ENCODE results near the gene KLK5. TPM values are rescaled to one million over a fixed set of nuclear protein-coding genes. Genes with fewer than 3 reads are reported as not detected.

KLK5 gene
- total RNA-seq, 1 experiment from 2014 or later, result not detected

- Histone ChIP-seq H3K27me3 (ENCODE audit: insufficient read depth, low read length) (no peaks in the 10 kb centered on the region), H3K9ac (ENCODE audit: extremely low read depth, insufficient read length, low read length) (no peak overlapping the region), H3K18ac (ENCODE audit: insufficient read length, low read depth, low read length) (no peak overlapping the region), H2BK5ac (ENCODE audit: insufficient read length, low read length) (no peak overlapping the region), H3K27ac (ENCODE audit: insufficient read length, low read depth, low read length) (no peak overlapping the region), H3T11ph (ENCODE audit: low read length) (no peak overlapping the region), H3K23me2 (ENCODE audit: insufficient read length, low read depth, low read length, poor library complexity, severe bottlenecking) (no peaks in the 10 kb centered on the region), H3K4me2 (ENCODE audit: insufficient read depth, insufficient read length, low read length) (no peak overlapping the region), H3K56ac (ENCODE audit: insufficient read length, low read depth, low read length) (no peak overlapping the region), H2AK5ac (ENCODE audit: insufficient read length, low read length) (no peak overlapping the region), H3K23ac (ENCODE audit: insufficient read length, low read depth, low read length) (no peak overlapping the region), H3K4ac (ENCODE audit: low read depth, low read length) (no peak overlapping the region), H3K9me3 (ENCODE audit: control insufficient read depth, low read depth, low read length) (no peaks in the 10 kb centered on the region), H4K8ac (replicated peaks; ENCODE audit: insufficient read length, low read depth, low read length) (no peak overlapping the region), H2BK15ac (ENCODE audit: low read depth, low read length) (no peak overlapping the region), H4K5ac (ENCODE audit: insufficient read length, low read depth, low read length) (no peak overlapping the region), H3K79me2 (ENCODE audit: insufficient read depth, low read length) (no peaks in the 10 kb centered on the region), H3K79me1 (ENCODE audit: insufficient read depth, low read depth, low read length, poor library complexity, severe bottlenecking) (no peaks in the 10 kb centered on the region), H4K20me1 (ENCODE audit: control insufficient read depth, insufficient read depth, insufficient read length) (no peaks in the 10 kb centered on the region), H3K14ac (ENCODE audit: insufficient read depth, low read length) (no peak overlapping the region), H2BK20ac (ENCODE audit: low read depth, low read length, poor library complexity, severe bottlenecking) (no peak overlapping the region), H2BK12ac (ENCODE audit: insufficient read length, low read depth, low read length) (no peak overlapping the region), H2AFZ (ENCODE audit: low read length) (no peak overlapping the region), H3K4me1 (ENCODE audit: insufficient read depth, low read length) (no peaks in the 10 kb centered on the region; the same call in 1 of the 2 replicates), H2BK120ac (ENCODE audit: low read depth, low read length, poor library complexity, severe bottlenecking) (no peak overlapping the region), H4K91ac (ENCODE audit: insufficient read length, low read depth, low read length) (no peak overlapping the region)
- H3K9me3 Mint-ChIP-seq, result peaks cover 0 to 2% of the 10 kb centered on the region in 2 experiments; a peak in 1 of 5 replicates
- no peak overlapping the region for H3K27ac Mint-ChIP-seq
- peaks cover 38% of the 10 kb centered on the region for H3K27me3 Mint-ChIP-seq (ENCODE audit: low read depth)
- H3K36me3 Mint-ChIP-seq (ENCODE audit: insufficient read depth in 1 of 3, low read depth in 3 of 3), result no peaks in the 10 kb centered on the region
- H3K4me1 Mint-ChIP-seq, result peaks cover 4 to 6% of the 10 kb centered on the region in 2 experiments
- H3K4me3 Mint-ChIP-seq, result no peak overlapping the region
- TF ChIP-seq, protein P1, sequence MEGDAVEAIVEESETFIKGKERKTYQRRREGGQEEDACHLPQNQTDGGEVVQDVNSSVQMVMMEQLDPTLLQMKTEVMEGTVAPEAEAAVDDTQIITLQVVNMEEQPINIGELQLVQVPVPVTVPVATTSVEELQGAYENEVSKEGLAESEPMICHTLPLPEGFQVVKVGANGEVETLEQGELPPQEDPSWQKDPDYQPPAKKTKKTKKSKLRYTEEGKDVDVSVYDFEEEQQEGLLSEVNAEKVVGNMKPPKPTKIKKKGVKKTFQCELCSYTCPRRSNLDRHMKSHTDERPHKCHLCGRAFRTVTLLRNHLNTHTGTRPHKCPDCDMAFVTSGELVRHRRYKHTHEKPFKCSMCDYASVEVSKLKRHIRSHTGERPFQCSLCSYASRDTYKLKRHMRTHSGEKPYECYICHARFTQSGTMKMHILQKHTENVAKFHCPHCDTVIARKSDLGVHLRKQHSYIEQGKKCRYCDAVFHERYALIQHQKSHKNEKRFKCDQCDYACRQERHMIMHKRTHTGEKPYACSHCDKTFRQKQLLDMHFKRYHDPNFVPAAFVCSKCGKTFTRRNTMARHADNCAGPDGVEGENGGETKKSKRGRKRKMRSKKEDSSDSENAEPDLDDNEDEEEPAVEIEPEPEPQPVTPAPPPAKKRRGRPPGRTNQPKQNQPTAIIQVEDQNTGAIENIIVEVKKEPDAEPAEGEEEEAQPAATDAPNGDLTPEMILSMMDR (conservative IDR thresholded peaks at IDR 0.05), result no peak
- no peak for DNase-seq
- WGBS (ENCODE audit: extremely low coverage, insufficient read length, low lambda C conversion rate), result no CpG with 5 or more reads among the region's 11 CpGs
Measured at GRCh38 chr19:50932018-50932689, 20.7 kb downstream of the KLK5 start.

Measured in H9 (cell line).